ENCODE measurements around the gene MED10.

GRCh38 chr5:6358434-6358820 lies 19.9 kb downstream of the MED10 start:
- TF ChIP-seq CTCF (conservative IDR thresholded peaks at IDR 0.05; ENCODE audit: low read depth in 2 of 2) (no peak), EZH2 (IDR thresholded peaks at IDR 0.05; ENCODE audit: low read depth, unreplicated experiment) (no peak), EZH2phosphoT487 (IDR thresholded peaks at IDR 0.05; ENCODE audit: unreplicated experiment) (no peak), ZNF462 (CRISPR knock-in tag; IDR thresholded peaks at IDR 0.05) (no peak)
